PC-3 (cell line): ENCODE results near the gene HBD. TPM values are rescaled to one million over a fixed set of nuclear protein-coding genes. Genes with fewer than 3 reads are reported as not detected.
"Not testable (repeated sequence)": the region's sequence is repeated elsewhere in the genome, so short reads cannot be mapped to it uniquely, and the experiment has no call there.

Experiments
- ATAC-seq: fragments of 200-7000 bp; cut with Tn5 transposase; 2 replicates; pipeline ENCODE4 v1.9.1; 2020; ENCODE audit warnings: mild to moderate bottlenecking, moderate library complexity
- BruUV-seq: library from RNA; stranded (reverse); fragments of 400-500 nt; replicated peaks from 2 replicates; lab custom pipeline; 2021; lab: Mats Ljungman, UMichigan
- CTCF ChIA-PET: fragments of 300-600 bp; sonication (Branson Sonifier 250); formaldehyde crosslinking; loops from one replicate; lab custom pipeline; 2022; ENCODE audit warnings: antibody characterized with exemption; lab: Charles Lee
- POLR2A ChIA-PET: fragments of 300-600 bp; sonication (Branson Sonifier 250); formaldehyde crosslinking; loops from one replicate; lab custom pipeline; 2022; ENCODE audit warnings: antibody characterized with exemption; ENCODE audit not compliant: unreplicated experiment; lab: Charles Lee
- DNase-seq: peaks from one replicate; pipeline ENCODE4 v3.0.0-alpha.2; 2015
- H2AFZ ChIP-seq: fragments of 300-600 bp; sonication (generic); 2 replicates; pipeline ENCODE4 v1.6.0; 2016; ENCODE audit warnings: antibody characterized with exemption, low read length
- H3F3A ChIP-seq: fragments of 300-600 bp; sonication (generic); one replicate; pipeline ENCODE4 v1.6.0; 2017; ENCODE audit warnings: antibody characterized with exemption, low read length, control low read depth, mild to moderate bottlenecking; ENCODE audit not compliant: unreplicated experiment
- H3K27ac ChIP-seq: fragments of 300-600 bp; sonication (generic); 2 replicates; pipeline ENCODE4 v1.5.1; 2016; ENCODE audit warnings: mild to moderate bottlenecking, low read length
- H3K27me3 ChIP-seq: fragments of 300-600 bp; sonication (generic); 2 replicates; pipeline ENCODE4 v1.6.1; 2016; ENCODE audit warnings: low read length, mixed read lengths
- H3K36me3 ChIP-seq: fragments of 300-600 bp; sonication (generic); 2 replicates; pipeline ENCODE4 v1.6.1; 2016; ENCODE audit warnings: low read depth, mixed run types, low read length, mixed read lengths
- H3K4me1 ChIP-seq: fragments of 300-600 bp; sonication (generic); 2 replicates; pipeline ENCODE4 v1.5.1; 2016; ENCODE audit warnings: low read length; ENCODE audit not compliant: insufficient read depth
- H3K4me2 ChIP-seq: fragments of 300-600 bp; sonication (generic); 2 replicates; pipeline ENCODE4 v1.6.0; 2016; ENCODE audit warnings: low read length
- H3K4me3 ChIP-seq: fragments of 300-600 bp; sonication (generic); 2 replicates; pipeline ENCODE4 v1.5.1; 2016; ENCODE audit warnings: mild to moderate bottlenecking, low read length, mixed read lengths
- H3K79me2 ChIP-seq: fragments of 300-600 bp; sonication (generic); 2 replicates; pipeline ENCODE4 v1.6.1; 2017; ENCODE audit warnings: low read length, mixed read lengths
- H3K9ac ChIP-seq: fragments of 300-600 bp; sonication (generic); 2 replicates; pipeline ENCODE4 v1.6.0; 2016; ENCODE audit warnings: mild to moderate bottlenecking, low read length
- H3K9me2 ChIP-seq: fragments of 300-600 bp; sonication (generic); replicated peaks from 2 replicates; pipeline ENCODE4 v1.6.1; 2016; ENCODE audit warnings: mixed run types, low read length, mixed read lengths
- H3K9me3 ChIP-seq: fragments of 300-600 bp; sonication (generic); 2 replicates; pipeline ENCODE4 v1.6.1; 2016; ENCODE audit warnings: low read length, mixed read lengths
- H4K20me1 ChIP-seq: fragments of 300-600 bp; sonication (generic); 2 replicates; pipeline ENCODE4 v1.6.1; 2016; ENCODE audit warnings: low read length, mixed read lengths
- CTCF ChIP-seq: fragments of 300-600 bp; sonication (generic); conservative IDR thresholded peaks from 2 replicates; pipeline ENCODE4 v1.5.1; 2017; ENCODE audit warnings: antibody characterized with exemption, low read depth, mild to moderate bottlenecking, low read length
- EZH2 ChIP-seq: fragments of 300-600 bp; sonication (generic); IDR thresholded peaks from one replicate; pipeline ENCODE4 v1.6.1; 2017; ENCODE audit warnings: antibody characterized with exemption, mild to moderate bottlenecking, low read length; ENCODE audit not compliant: unreplicated experiment
- EZH2phosphoT487 ChIP-seq: fragments of 300-600 bp; sonication (generic); IDR thresholded peaks from 2 replicates; pipeline ENCODE4 v1.6.1; 2018; ENCODE audit warnings: mild to moderate bottlenecking, antibody characterized with exemption, low read length, borderline replicate concordance
- intact Hi-C: fragments of 100-400 bp; cut with micrococcal nuclease; formaldehyde crosslinking; loops from 2 replicates; pipeline ENCODE4 v1.9.0; 2023
- total RNA-seq: library from RNA; depleted of rRNA; stranded (reverse); fragments of >200 nt; gene quantifications from 2 replicates; pipeline ENCODE4 v1.2.3, GENCODE V29; 2014

The HBD gene
- total RNA-seq, 1 experiment from 2014 or later: not detected

DNA sequence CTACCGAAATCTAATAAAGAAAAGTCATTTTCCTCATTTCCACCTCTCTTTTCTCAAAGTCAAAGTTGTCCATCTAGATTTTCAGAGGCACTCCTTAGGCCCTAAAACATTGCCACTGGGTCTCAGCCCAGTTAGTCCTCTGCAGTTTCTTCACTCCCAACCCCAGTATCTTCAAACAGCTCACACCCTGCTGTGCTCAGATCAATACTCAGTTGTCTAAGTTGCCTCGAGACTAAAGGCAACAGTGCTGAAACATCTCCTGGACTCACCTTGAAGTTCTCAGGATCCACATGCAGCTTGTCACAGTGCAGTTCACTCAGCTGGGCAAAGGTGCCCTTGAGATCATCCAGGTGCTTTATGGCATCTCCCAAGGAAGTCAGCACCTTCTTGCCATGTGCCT lies 19.7 kb upstream of the HBD start:
- DNase-seq, BruUV-seq, H4K20me1 ChIP-seq, intact Hi-C loops, H3K27me3 ChIP-seq, H3F3A ChIP-seq, H3K4me3 ChIP-seq, H2AFZ ChIP-seq, H3K4me2 ChIP-seq, H3K4me1 ChIP-seq, H3K79me2 ChIP-seq, ATAC-seq, CTCF ChIA-PET, POLR2A ChIA-PET, H3K9ac ChIP-seq, H3K27ac ChIP-seq, H3K9me3 ChIP-seq, H3K9me2 ChIP-seq, H3K36me3 ChIP-seq: not testable (repeated sequence)

DNA sequence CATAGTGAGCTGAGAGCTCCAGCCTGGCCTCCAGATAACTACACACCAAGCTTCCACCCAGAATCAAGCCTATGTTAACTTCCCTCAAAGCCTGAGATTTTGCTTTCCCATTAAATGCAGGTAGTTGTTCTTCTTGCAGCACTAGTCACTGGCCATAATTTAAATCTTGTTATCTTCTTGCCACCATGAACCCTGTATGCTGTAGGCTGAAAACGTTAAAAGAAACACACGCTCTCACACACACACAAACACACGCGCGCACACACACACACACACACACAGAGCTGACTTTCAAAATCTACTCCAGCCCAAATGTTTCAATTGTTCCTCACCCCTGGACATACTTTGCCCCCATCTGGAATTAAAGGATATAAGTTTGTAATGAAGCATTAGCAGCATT lies 19.2 kb upstream of the HBD start:
- CTCF ChIA-PET, H3K79me2 ChIP-seq, H3K9me3 ChIP-seq, H4K20me1 ChIP-seq, intact Hi-C loops, H3F3A ChIP-seq, DNase-seq, H3K4me2 ChIP-seq, BruUV-seq, POLR2A ChIA-PET, H3K9me2 ChIP-seq, H3K27ac ChIP-seq, ATAC-seq, H3K4me3 ChIP-seq, H3K36me3 ChIP-seq, H2AFZ ChIP-seq, H3K4me1 ChIP-seq, H3K27me3 ChIP-seq, H3K9ac ChIP-seq: not testable (repeated sequence)

GRCh38 chr11:5252919-5253265 lies 18.6 kb upstream of the HBD start:
- no peak overlapping the region for H3K9ac ChIP-seq
- H3F3A ChIP-seq: no peaks in the 10 kb centered on the region
- no peaks in the 10 kb centered on the region for H3K79me2 ChIP-seq
- ATAC-seq: no peak
- POLR2A ChIA-PET: no interaction called here
- no peaks in the 10 kb centered on the region for H3K36me3 ChIP-seq
- CTCF ChIA-PET: no interaction called here
- no peaks in the 10 kb centered on the region; the same call in 1 of the 2 replicates for H3K27me3 ChIP-seq
- H3K27ac ChIP-seq: no peak overlapping the region
- no peaks in the 10 kb centered on the region for H3K4me1 ChIP-seq
- no peak overlapping the region for H3K4me2 ChIP-seq
- no peak overlapping the region for H3K4me3 ChIP-seq
- no peak overlapping the region for H2AFZ ChIP-seq
- intact Hi-C loops: no loop called here
- no peaks in the 10 kb centered on the region for H4K20me1 ChIP-seq
- no TSS peak for BruUV-seq
- no peaks in the 10 kb centered on the region for H3K9me2 ChIP-seq
- DNase-seq: no peak
- TF ChIP-seq CTCF: no peak
- no peak for TF ChIP-seq EZH2
- TF ChIP-seq EZH2phosphoT487: no peak
- no peaks in the 10 kb centered on the region for H3K9me3 ChIP-seq

DNA sequence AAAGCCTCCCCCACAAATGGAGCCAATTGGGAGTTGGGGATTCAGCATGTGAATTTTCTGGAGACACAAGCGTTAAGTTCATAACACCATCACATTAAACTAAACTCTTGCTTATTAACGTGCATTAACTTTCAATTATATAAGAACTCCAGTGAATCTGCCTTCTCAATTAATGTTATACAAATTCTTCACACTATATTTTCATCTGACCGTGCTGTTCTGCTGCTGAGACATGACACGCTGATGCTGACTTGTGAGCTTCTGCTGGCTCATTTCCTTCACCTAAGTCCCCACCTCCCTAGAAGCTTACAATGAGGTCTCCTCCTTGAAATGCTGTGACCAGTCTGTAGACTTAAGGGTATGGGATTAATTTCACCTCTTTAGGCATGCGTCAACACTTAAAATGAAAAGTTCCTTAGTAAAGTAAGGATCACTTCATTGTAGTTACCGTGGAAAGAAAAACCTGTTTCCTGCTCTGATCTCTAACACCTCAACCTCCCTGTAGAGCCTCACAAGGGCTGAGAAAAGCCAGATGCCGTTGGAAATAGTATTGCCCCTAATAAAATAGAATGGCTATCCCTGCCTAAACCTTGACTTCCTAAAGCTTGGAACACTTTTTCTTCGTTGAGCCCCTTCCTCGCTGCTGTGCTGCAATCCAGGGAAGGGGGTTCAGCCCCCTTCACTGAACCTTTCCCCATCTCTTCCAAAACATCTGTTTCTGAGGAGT lies 18.1 kb upstream of the HBD start:
- Histone ChIP-seq H3K4me1 (no peaks in the 10 kb centered on the region), H3K9ac (no peak overlapping the region), H3K27ac (no peak overlapping the region), H3K4me3 (no peak overlapping the region), H3K9me3 (no peaks in the 10 kb centered on the region), H3K79me2 (no peaks in the 10 kb centered on the region), H3K4me2 (no peak overlapping the region), H3K9me2 (no peaks in the 10 kb centered on the region), H3K27me3 (no peaks in the 10 kb centered on the region; the same call in 1 of the 2 replicates), H3F3A (no peaks in the 10 kb centered on the region), H4K20me1 (no peaks in the 10 kb centered on the region), H2AFZ (no peak overlapping the region), H3K36me3 (no peaks in the 10 kb centered on the region)
- TF ChIP-seq CTCF: no peak
- DNase-seq (no peak), ATAC-seq (no peak)
- CTCF ChIA-PET: no interaction called here
- no TSS peak for BruUV-seq
- intact Hi-C loops: no loop called here
- POLR2A ChIA-PET: no interaction called here
